Endodermal cell (in vitro differentiated cells): ENCODE data around the gene FLRT2. TPM values are rescaled to one million over a fixed set of nuclear protein-coding genes. Genes with fewer than 3 reads are reported as not detected.

Experiments used
- DNase-seq: peaks from one replicate; pipeline ENCODE4 v3.0.0-alpha.2; 2017
- H3K27ac ChIP-seq: 2 replicates; pipeline ENCODE4 v1.5.1; 2013; ENCODE audit warnings: mild to moderate bottlenecking, low read depth, low read length, moderate library complexity
- H3K27me3 ChIP-seq: 2 replicates; pipeline ENCODE4 v1.6.1; 2013; ENCODE audit warnings: mild to moderate bottlenecking, low read length, moderate library complexity; ENCODE audit not compliant: insufficient read depth, control insufficient read depth, poor library complexity, severe bottlenecking
- H3K36me3 ChIP-seq: 2 replicates; pipeline ENCODE4 v1.7.0; 2013; ENCODE audit warnings: mild to moderate bottlenecking, low read length, moderate library complexity; ENCODE audit not compliant: control insufficient read depth, insufficient read depth
- H3K4me1 ChIP-seq: one replicate; pipeline ENCODE4 v1.7.0; 2013; ENCODE audit warnings: low read length; ENCODE audit not compliant: control insufficient read depth, insufficient read depth
- H3K4me3 ChIP-seq: 2 replicates; pipeline ENCODE4 v1.5.1; 2013; ENCODE audit warnings: mild to moderate bottlenecking, low read length, moderate library complexity
- H3K9ac ChIP-seq: 2 replicates; pipeline ENCODE4 v1.6.1; 2013; ENCODE audit warnings: mild to moderate bottlenecking, low read length, moderate library complexity; ENCODE audit not compliant: poor library complexity, severe bottlenecking; ENCODE audit errors: extremely low read depth
- H3K9me3 ChIP-seq: 2 replicates; pipeline ENCODE4 v1.6.1; 2013; ENCODE audit warnings: mild to moderate bottlenecking, low read length, moderate library complexity; ENCODE audit not compliant: control insufficient read depth
- H3K27ac Mint-ChIP-seq: 2 replicates; pipeline ENCODE4 v1.8.0; 2020; ENCODE audit warnings: mixed read lengths
- H3K27me3 Mint-ChIP-seq: 2 replicates; pipeline ENCODE4 v1.8.0; 2021; ENCODE audit warnings: mild to moderate bottlenecking, mixed read lengths; ENCODE audit not compliant: insufficient read depth
- H3K36me3 Mint-ChIP-seq: 2 replicates; pipeline ENCODE4 v1.8.0; 2020; ENCODE audit warnings: low read depth, mixed read lengths
- H3K4me1 Mint-ChIP-seq: 2 replicates; pipeline ENCODE4 v1.8.0; 2020; ENCODE audit warnings: mixed read lengths
- H3K4me3 Mint-ChIP-seq: 2 replicates; pipeline ENCODE4 v1.8.0; 2020; ENCODE audit warnings: mild to moderate bottlenecking, moderate library complexity, mixed read lengths
- H3K9me3 Mint-ChIP-seq: 2 replicates; pipeline ENCODE4 v1.8.0; 2020; ENCODE audit warnings: mild to moderate bottlenecking, mixed read lengths
- CTCF ChIP-seq: fragments of 200-600 bp; sonication (generic); conservative IDR thresholded peaks from 2 replicates; pipeline ENCODE4 v1.5.0; 2021; ENCODE audit warnings: antibody characterized with exemption, mild to moderate bottlenecking
- WGBS, 2 experiments: methylation state at CpG; one replicate each; pipeline versions ENCODE4 v1.1.5 to v1.1.7; 2013; ENCODE audit warnings: missing lambda C conversion rate in 2 of 2, mixed read lengths in 1 of 2; ENCODE audit not compliant: insufficient coverage in 1 of 2, insufficient read length in 1 of 2; 5-methylcytosine and 5-hydroxymethylcytosine counted together
- long read RNA-seq, 4 experiments: library from polyadenylated mRNA in 2 of 4; library from RNA in 1 of 4; library from capped mRNA in 1 of 4; stranded (forward) in 3 of 4; unstranded in 1 of 4; transcript quantifications; one replicate each; pipeline ENCODE4 v2.0.0, GENCODE V29; 2020 to 2021; ENCODE audit warnings: inconsistent platforms in 1 of 4
- polyA plus RNA-seq, 2 experiments: library from polyadenylated mRNA; stranded (reverse); fragments of 50-300 nt; gene quantifications; one replicate each; pipeline ENCODE4 v1.2.3, GENCODE V29; 2013
- total RNA-seq, 2 donors: library from RNA; stranded (reverse); fragmentation: NEBNext Ultra II Directional in 1 of 2; extraction: Animal tissue kit (Norgen Biotek cat#: 25700) in 1 of 2; gene quantifications; 2 replicates in 1 of 2; 3 replicates in 1 of 2; pipeline ENCODE4 v1.2.1, GENCODE V29; 2021

Gene FLRT2, protein sequence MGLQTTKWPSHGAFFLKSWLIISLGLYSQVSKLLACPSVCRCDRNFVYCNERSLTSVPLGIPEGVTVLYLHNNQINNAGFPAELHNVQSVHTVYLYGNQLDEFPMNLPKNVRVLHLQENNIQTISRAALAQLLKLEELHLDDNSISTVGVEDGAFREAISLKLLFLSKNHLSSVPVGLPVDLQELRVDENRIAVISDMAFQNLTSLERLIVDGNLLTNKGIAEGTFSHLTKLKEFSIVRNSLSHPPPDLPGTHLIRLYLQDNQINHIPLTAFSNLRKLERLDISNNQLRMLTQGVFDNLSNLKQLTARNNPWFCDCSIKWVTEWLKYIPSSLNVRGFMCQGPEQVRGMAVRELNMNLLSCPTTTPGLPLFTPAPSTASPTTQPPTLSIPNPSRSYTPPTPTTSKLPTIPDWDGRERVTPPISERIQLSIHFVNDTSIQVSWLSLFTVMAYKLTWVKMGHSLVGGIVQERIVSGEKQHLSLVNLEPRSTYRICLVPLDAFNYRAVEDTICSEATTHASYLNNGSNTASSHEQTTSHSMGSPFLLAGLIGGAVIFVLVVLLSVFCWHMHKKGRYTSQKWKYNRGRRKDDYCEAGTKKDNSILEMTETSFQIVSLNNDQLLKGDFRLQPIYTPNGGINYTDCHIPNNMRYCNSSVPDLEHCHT
- total RNA-seq, result 10 to 100 TPM; 26.8 to 36.4 TPM
- polyA plus RNA-seq (2013, experiment 1 of 2), result 11.4 TPM
- polyA plus RNA-seq (2013, experiment 2 of 2), result 9.7 TPM
- long read RNA-seq, experiment 1, partial matches to known transcripts, result 0 of 7 reads
- long read RNA-seq, experiment 1, other reads (novel, unspliced or antisense), result 6 of 7 reads
- long read RNA-seq, experiment 2, full-length matches to known transcripts, result 2 of 14 reads
- long read RNA-seq, experiment 2, partial matches to known transcripts, result 0 of 14 reads
- long read RNA-seq, experiment 2, other reads (novel, unspliced or antisense), result 12 of 14 reads
- long read RNA-seq, experiment 3, partial matches to known transcripts, result 0 of 10 reads
- long read RNA-seq, experiment 3, other reads (novel, unspliced or antisense), result 10 of 10 reads
- long read RNA-seq, experiment 4, result 0 reads

GRCh38 chr14:85529803-85530574, at the start of gene FLRT2:
Gene FLRT2, plus strand, starts transcription at chr14:85530144. Its CDS starts 91,371 bp downstream, at chr14:85621515.
- Histone ChIP-seq H3K9ac (peak within 1 kb of the TSS; percentile 31), H3K36me3 (no peaks in the 10 kb centered on the region), H3K9me3 (no peaks in the 10 kb centered on the region), H3K4me1 (no peaks in the 10 kb centered on the region), H3K27me3 (peaks cover 20% of the 10 kb centered on the region), H3K4me3 (peak within 1 kb of the TSS; percentile 91), H3K27ac (no peak within 1 kb of the TSS)
- DNase-seq, result peak; percentile 84
- Mint-ChIP-seq H3K36me3 (no peaks in the 10 kb centered on the region), H3K27ac (no peak within 1 kb of the TSS), H3K4me1 (peaks cover 24% of the 10 kb centered on the region), H3K27me3 (peaks cover 55% of the 10 kb centered on the region), H3K9me3 (no peaks in the 10 kb centered on the region), H3K4me3 (peak within 1 kb of the TSS; percentile 61)
- 0 to 1% methylated on average over 5 to 57 of the region's 57 CpGs for WGBS, 2 experiments
- no peak for TF ChIP-seq CTCF

DNA sequence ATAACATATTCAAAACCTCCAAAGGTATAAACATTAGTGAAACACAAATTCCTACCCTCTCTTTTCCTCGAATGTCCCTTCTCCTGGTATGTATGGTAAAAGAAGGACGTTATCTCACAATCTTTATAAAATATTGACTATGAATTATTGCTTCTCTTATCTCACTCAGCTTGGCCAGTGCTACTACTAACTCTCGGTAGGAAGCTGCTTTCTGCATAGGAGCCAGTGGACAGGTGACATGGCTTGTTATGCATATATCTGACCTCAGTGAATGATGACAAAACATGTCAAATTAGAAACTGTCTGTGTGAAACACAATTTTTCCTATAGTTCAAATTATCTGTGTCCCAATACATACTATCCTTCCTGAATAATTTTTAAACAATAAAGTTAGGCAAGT, 48.5 kb upstream of the FLRT2 start:
- no peaks in the 10 kb centered on the region for H3K27me3 Mint-ChIP-seq
- 100% methylated on average over 1 of the region's 3 CpGs for WGBS, 2 experiments

More for the DNA sequence above, 48.5 kb upstream of the FLRT2 start:
- Mint-ChIP-seq H3K27ac (no peak overlapping the region), H3K4me3 (no peak overlapping the region), H3K9me3 (no peaks in the 10 kb centered on the region), H3K4me1 (peaks cover 19% of the 10 kb centered on the region), H3K36me3 (no peaks in the 10 kb centered on the region)
- no peak for DNase-seq
- Histone ChIP-seq H3K4me3 (no peak overlapping the region), H3K27ac (no peak overlapping the region), H3K4me1 (peaks cover 16% of the 10 kb centered on the region), H3K9me3 (no peaks in the 10 kb centered on the region), H3K9ac (no peak overlapping the region), H3K27me3 (no peaks in the 10 kb centered on the region), H3K36me3 (no peaks in the 10 kb centered on the region)
- no peak for TF ChIP-seq CTCF
